Vagina (tissue), 2 donors: ENCODE measurements around the gene AGPAT1.

Experiments used
- POLR2A ChIP-seq, 2 donors: fragments of 450-650 bp; IDR thresholded peaks; one replicate each; pipeline ENCODE4 v1.6.1; 2017; ENCODE audit warnings: antibody characterized with exemption in 2 of 2, mild to moderate bottlenecking in 2 of 2, moderate library complexity in 2 of 2
- POLR2AphosphoS5 ChIP-seq, 2 donors: sonication (generic); formaldehyde crosslinking; IDR thresholded peaks; one replicate each; pipeline ENCODE4 v1.9.0; 2017; ENCODE audit warnings: antibody characterized with exemption in 2 of 2, mild to moderate bottlenecking in 2 of 2, low read depth in 1 of 2; ENCODE audit not compliant: insufficient read depth in 1 of 2
- TF ChIP-seq, protein P1 (sequence below), 3 experiments: fragments of 450-650 bp in 2 of 3; fragments of 200-600 bp in 1 of 3; sonication (generic) in 1 of 3; IDR thresholded peaks; one replicate each; pipeline ENCODE4 v1.5.1; 2017 to 2019; ENCODE audit warnings: antibody characterized with exemption in 3 of 3, mild to moderate bottlenecking in 2 of 3, moderate library complexity in 2 of 3

GRCh38 chr6:32212076-32212760, 36.3 kb upstream of the AGPAT1 start:
- TF ChIP-seq, protein P1, sequence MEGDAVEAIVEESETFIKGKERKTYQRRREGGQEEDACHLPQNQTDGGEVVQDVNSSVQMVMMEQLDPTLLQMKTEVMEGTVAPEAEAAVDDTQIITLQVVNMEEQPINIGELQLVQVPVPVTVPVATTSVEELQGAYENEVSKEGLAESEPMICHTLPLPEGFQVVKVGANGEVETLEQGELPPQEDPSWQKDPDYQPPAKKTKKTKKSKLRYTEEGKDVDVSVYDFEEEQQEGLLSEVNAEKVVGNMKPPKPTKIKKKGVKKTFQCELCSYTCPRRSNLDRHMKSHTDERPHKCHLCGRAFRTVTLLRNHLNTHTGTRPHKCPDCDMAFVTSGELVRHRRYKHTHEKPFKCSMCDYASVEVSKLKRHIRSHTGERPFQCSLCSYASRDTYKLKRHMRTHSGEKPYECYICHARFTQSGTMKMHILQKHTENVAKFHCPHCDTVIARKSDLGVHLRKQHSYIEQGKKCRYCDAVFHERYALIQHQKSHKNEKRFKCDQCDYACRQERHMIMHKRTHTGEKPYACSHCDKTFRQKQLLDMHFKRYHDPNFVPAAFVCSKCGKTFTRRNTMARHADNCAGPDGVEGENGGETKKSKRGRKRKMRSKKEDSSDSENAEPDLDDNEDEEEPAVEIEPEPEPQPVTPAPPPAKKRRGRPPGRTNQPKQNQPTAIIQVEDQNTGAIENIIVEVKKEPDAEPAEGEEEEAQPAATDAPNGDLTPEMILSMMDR (IDR thresholded peaks at IDR 0.05): no peak
- TF ChIP-seq POLR2A (IDR thresholded peaks at IDR 0.05) (no peak), POLR2AphosphoS5 (IDR thresholded peaks at IDR 0.05; ENCODE audit: insufficient read depth in 1 of 2, low read depth in 1 of 2) (no peak)
